ENCODE measurements around the gene ERGIC3.

DNA sequence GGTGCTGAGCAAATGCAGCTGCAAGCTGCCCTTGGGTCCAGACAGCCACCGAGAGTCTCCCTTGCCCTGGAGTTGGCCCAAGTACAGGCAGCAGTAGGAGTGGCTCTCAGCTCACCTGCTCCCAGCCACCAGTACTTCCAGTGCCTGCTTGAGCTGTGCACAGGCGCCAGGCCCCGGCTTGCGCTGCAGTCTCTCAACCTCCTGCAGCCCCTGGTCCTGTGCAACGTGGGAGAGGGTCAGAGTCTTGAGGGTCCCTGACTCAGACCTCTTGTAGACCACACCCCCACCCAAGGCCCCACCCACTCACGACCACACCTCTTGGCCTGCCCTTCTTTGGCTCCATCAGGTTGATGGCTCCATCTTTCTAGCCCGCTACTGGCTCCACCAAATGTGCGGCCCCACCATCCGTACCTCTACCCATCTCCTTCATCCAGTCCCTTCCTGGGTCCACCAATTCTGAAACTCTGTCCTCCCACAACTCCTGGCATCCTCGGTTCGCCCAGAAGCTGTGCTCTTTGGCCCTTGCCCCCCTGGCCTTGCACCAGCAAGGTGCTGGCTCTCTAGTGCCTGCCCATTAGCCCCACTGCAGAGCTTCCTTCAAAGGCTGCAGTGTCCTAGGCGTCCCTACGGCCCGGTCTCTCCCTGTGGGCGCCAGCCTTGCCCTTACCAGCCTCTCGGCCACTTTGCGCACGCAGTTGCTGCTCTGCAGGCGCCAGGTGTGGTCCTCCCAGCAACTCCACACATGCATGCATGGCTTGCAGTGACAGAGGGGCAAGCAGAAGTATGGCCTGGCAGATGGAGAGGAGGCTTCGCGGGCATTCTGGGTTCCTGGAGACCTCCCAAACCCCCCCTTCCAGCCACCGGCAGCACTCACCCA, 57.3 kb downstream of the ERGIC3 start:
- TF ChIP-seq, protein P1, sequence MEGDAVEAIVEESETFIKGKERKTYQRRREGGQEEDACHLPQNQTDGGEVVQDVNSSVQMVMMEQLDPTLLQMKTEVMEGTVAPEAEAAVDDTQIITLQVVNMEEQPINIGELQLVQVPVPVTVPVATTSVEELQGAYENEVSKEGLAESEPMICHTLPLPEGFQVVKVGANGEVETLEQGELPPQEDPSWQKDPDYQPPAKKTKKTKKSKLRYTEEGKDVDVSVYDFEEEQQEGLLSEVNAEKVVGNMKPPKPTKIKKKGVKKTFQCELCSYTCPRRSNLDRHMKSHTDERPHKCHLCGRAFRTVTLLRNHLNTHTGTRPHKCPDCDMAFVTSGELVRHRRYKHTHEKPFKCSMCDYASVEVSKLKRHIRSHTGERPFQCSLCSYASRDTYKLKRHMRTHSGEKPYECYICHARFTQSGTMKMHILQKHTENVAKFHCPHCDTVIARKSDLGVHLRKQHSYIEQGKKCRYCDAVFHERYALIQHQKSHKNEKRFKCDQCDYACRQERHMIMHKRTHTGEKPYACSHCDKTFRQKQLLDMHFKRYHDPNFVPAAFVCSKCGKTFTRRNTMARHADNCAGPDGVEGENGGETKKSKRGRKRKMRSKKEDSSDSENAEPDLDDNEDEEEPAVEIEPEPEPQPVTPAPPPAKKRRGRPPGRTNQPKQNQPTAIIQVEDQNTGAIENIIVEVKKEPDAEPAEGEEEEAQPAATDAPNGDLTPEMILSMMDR (IDR thresholded peaks at IDR 0.05) = no peak
- TF ChIP-seq POLR2A (IDR thresholded peaks at IDR 0.05) (no peak), EP300 (IDR thresholded peaks at IDR 0.05) (no peak)
